Measurements from ENCODE around the gene TMPRSS9.

Gene TMPRSS9

DNA sequence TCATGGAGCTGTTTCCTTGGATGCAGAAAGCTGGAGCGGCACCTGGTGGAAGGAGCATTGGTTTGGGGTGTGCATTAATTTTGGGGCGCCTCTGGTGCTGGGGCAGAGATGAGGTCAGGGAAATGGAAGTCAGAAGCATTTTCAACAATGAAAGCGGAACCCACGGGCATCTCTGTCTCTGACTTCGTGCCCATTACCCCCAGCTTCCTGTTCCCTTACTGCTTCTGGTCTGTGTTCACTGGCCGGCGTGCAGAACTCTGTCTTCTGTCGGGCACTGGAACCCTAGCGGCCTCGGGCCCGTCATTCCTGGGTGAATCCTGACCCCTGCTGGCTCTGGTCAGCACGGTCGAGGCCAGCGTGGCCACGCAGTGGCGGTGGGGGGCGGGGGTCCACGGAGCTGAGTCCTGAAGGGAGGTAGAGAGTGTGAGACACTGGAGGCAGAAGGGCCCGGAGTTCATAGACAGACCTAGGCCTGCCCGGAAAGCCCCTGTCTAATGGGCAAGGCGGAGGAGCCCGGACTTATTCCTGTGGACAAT lies 44.2 kb upstream of the TMPRSS9 start:
- Histone ChIP-seq H2AFZ (ENCODE audit: low read depth, low read length) (0 out of 2 replicates have a peak overlapping the region, but pooled peaks have one; percentile 20), H3K27me3 (ENCODE audit: low read depth, low read length) (peaks cover 12% of the 10 kb centered on the region), H3K79me2 (ENCODE audit: low read length) (no peaks in the 10 kb centered on the region), H3K36me3 (replicated peaks; ENCODE audit: low read depth, low read length) (peaks cover 1% of the 10 kb centered on the region), H3K4me1 (ENCODE audit: low read length) (no peaks in the 10 kb centered on the region), H3K4me3 (ENCODE audit: low read length) (no peak overlapping the region), H3K4me2 (ENCODE audit: low read length) (no peak overlapping the region; the same call in 1 of the 2 replicates), H4K20me1 (ENCODE audit: insufficient read depth, low read length) (no peaks in the 10 kb centered on the region), H3K9me3 (ENCODE audit: insufficient read depth, low read length) (peaks cover 8% of the 10 kb centered on the region; the same call in 1 of the 2 replicates), H3K9ac (ENCODE audit: low read length) (no peak overlapping the region), H3K27ac (ENCODE audit: low read length) (no peak overlapping the region)
- no peak for TF ChIP-seq EZH2phosphoT487 (IDR thresholded peaks at IDR 0.05; ENCODE audit: low read depth)
- TF ChIP-seq, protein P1, sequence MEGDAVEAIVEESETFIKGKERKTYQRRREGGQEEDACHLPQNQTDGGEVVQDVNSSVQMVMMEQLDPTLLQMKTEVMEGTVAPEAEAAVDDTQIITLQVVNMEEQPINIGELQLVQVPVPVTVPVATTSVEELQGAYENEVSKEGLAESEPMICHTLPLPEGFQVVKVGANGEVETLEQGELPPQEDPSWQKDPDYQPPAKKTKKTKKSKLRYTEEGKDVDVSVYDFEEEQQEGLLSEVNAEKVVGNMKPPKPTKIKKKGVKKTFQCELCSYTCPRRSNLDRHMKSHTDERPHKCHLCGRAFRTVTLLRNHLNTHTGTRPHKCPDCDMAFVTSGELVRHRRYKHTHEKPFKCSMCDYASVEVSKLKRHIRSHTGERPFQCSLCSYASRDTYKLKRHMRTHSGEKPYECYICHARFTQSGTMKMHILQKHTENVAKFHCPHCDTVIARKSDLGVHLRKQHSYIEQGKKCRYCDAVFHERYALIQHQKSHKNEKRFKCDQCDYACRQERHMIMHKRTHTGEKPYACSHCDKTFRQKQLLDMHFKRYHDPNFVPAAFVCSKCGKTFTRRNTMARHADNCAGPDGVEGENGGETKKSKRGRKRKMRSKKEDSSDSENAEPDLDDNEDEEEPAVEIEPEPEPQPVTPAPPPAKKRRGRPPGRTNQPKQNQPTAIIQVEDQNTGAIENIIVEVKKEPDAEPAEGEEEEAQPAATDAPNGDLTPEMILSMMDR (IDR thresholded peaks at IDR 0.05; ENCODE audit: low read depth, low read length) = peak; percentile 70

DNA sequence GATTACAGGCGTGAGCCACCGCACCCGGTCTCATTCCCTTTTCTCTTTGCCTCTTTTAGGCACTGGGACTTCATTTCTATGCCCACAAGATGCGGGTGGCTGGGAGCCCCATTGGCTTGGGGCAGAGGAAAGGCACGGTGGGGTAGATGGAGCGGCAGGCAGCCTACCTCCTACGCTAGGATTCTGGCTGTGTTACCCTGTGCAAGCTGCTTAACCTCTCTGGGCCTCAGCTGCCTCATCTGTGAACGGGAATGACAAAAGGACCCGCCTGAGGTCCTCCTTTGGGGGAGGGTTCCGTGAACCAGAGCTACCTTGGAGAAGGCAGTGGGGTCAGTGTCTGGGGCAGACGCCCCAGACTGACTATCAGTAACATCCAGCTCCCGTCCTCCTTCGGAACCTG lies 42.8 kb upstream of the TMPRSS9 start:
- Histone ChIP-seq H3K27me3 (ENCODE audit: low read depth, low read length) (peaks cover 12% of the 10 kb centered on the region), H3K4me3 (ENCODE audit: low read length) (no peak overlapping the region), H3K79me2 (ENCODE audit: low read length) (no peaks in the 10 kb centered on the region), H2AFZ (ENCODE audit: low read depth, low read length) (no peak overlapping the region), H3K9me3 (ENCODE audit: insufficient read depth, low read length) (peaks cover 8% of the 10 kb centered on the region; the same call in 1 of the 2 replicates), H3K36me3 (replicated peaks; ENCODE audit: low read depth, low read length) (peaks cover 5% of the 10 kb centered on the region), H3K27ac (ENCODE audit: low read length) (no peak overlapping the region), H3K9ac (ENCODE audit: low read length) (no peak overlapping the region), H3K4me2 (ENCODE audit: low read length) (no peak overlapping the region), H4K20me1 (ENCODE audit: insufficient read depth, low read length) (no peaks in the 10 kb centered on the region), H3K4me1 (ENCODE audit: low read length) (no peaks in the 10 kb centered on the region)
- TF ChIP-seq EZH2phosphoT487 (IDR thresholded peaks at IDR 0.05; ENCODE audit: low read depth) = no peak
- TF ChIP-seq, protein P1 (IDR thresholded peaks at IDR 0.05; ENCODE audit: low read depth, low read length) = no peak

DNA sequence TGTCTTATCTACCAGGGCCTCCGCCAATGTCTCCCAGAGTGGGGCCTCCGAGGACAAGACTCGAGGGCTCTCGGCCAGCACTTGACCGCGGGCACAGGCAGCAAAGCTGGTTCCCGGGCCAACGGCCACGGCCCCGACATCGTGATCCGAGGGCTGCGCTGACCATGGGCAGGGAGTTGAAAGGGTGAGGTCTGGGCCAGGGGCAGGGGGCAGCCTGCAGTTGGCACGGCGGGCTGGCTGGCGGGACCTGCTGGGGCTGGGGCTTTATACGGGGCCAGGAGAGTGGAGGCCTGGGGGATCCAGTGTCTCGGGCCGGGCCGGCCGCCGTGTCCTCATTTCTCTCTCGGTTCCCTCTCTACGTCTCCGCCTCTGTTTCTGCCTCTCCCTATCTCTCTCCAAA lies 42.3 kb upstream of the TMPRSS9 start:
- Histone ChIP-seq H3K9ac (ENCODE audit: low read length) (no peak overlapping the region), H2AFZ (ENCODE audit: low read depth, low read length) (no peak overlapping the region), H3K4me3 (ENCODE audit: low read length) (no peak overlapping the region), H3K36me3 (replicated peaks; ENCODE audit: low read depth, low read length) (peaks cover 5% of the 10 kb centered on the region), H3K79me2 (ENCODE audit: low read length) (no peaks in the 10 kb centered on the region), H3K27ac (ENCODE audit: low read length) (no peak overlapping the region), H3K4me1 (ENCODE audit: low read length) (no peaks in the 10 kb centered on the region), H3K9me3 (ENCODE audit: insufficient read depth, low read length) (peaks cover 8% of the 10 kb centered on the region; the same call in 1 of the 2 replicates), H3K27me3 (ENCODE audit: low read depth, low read length) (peaks cover 12% of the 10 kb centered on the region), H4K20me1 (ENCODE audit: insufficient read depth, low read length) (no peaks in the 10 kb centered on the region), H3K4me2 (ENCODE audit: low read length) (no peak overlapping the region)
- no peak for TF ChIP-seq EZH2phosphoT487 (IDR thresholded peaks at IDR 0.05; ENCODE audit: low read depth)
- TF ChIP-seq, protein P1 (IDR thresholded peaks at IDR 0.05; ENCODE audit: low read depth, low read length) = no peak

DNA sequence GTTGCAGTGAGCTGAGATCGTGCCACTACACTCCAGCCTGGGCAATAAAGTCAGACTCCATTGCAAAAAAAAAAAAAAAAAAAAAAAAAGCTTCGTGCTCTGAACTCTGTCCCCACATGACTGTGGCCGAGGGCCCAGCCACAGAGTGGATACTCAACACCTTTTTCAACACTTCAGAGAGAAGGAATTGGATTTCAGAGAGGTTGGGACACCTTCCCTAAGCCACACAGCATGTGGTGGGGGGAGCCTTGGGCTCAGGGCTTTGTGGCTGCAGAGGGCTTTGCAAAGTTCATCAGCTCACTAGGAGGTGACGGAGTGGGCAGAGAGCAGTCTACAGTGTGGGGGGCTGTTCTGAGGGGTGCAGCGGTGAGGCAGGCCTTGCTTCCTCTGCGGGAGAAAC lies 41.1 kb upstream of the TMPRSS9 start:
- H3K4me2 ChIP-seq (ENCODE audit: low read length) = no peak overlapping the region
- no peak overlapping the region for H3K27ac ChIP-seq (ENCODE audit: low read length)

More for the DNA sequence above, 41.1 kb upstream of the TMPRSS9 start:
- Histone ChIP-seq H3K79me2 (ENCODE audit: low read length) (no peaks in the 10 kb centered on the region), H3K9me3 (ENCODE audit: insufficient read depth, low read length) (peaks cover 8% of the 10 kb centered on the region; the same call in 1 of the 2 replicates), H3K9ac (ENCODE audit: low read length) (no peak overlapping the region), H3K4me1 (ENCODE audit: low read length) (no peaks in the 10 kb centered on the region), H4K20me1 (ENCODE audit: insufficient read depth, low read length) (no peaks in the 10 kb centered on the region), H3K27me3 (ENCODE audit: low read depth, low read length) (peaks cover 12% of the 10 kb centered on the region), H3K4me3 (ENCODE audit: low read length) (no peak overlapping the region), H2AFZ (ENCODE audit: low read depth, low read length) (no peak overlapping the region), H3K36me3 (replicated peaks; ENCODE audit: low read depth, low read length) (peaks cover 11% of the 10 kb centered on the region)
- TF ChIP-seq, protein P1 (IDR thresholded peaks at IDR 0.05; ENCODE audit: low read depth, low read length) = no peak
- no peak for TF ChIP-seq EZH2phosphoT487 (IDR thresholded peaks at IDR 0.05; ENCODE audit: low read depth)

All from OCI-LY3 (cell line).